Neuronal stem cell (in vitro differentiated cells): ENCODE results near the gene PTGR3.

ENCODE experiments used
- DNase-seq: peaks from one replicate; pipeline ENCODE4 v3.0.0-alpha.2; 2013; ENCODE audit warnings: low spot score
- H2AFZ ChIP-seq: one replicate; pipeline ENCODE4 v1.6.1; 2013; ENCODE audit warnings: mild to moderate bottlenecking, low read length, inconsistent platforms
- H2AK5ac ChIP-seq: 2 replicates; pipeline ENCODE4 v1.6.1; 2013; ENCODE audit warnings: low read depth, mild to moderate bottlenecking, inconsistent platforms, low read length, moderate library complexity, mixed read lengths
- H2BK120ac ChIP-seq: 2 replicates; pipeline ENCODE4 v1.6.1; 2013; ENCODE audit warnings: low read depth, mild to moderate bottlenecking, inconsistent platforms, low read length, moderate library complexity, mixed read lengths
- H2BK12ac ChIP-seq: one replicate; pipeline ENCODE4 v1.6.1; 2013; ENCODE audit warnings: low read length, inconsistent platforms
- H2BK15ac ChIP-seq: 2 replicates; pipeline ENCODE4 v1.6.1; 2013; ENCODE audit warnings: mild to moderate bottlenecking, low read length, inconsistent platforms, mixed read lengths
- H2BK5ac ChIP-seq: one replicate; pipeline ENCODE4 v1.6.1; 2013; ENCODE audit warnings: inconsistent platforms, mild to moderate bottlenecking, low read length, moderate library complexity
- H3K14ac ChIP-seq: one replicate; pipeline ENCODE4 v1.6.1; 2013; ENCODE audit warnings: low read length, inconsistent platforms
- H3K18ac ChIP-seq: 2 replicates; pipeline ENCODE4 v1.6.1; 2013; ENCODE audit warnings: low read length, inconsistent platforms
- H3K23ac ChIP-seq: 2 replicates; pipeline ENCODE4 v1.6.1; 2013; ENCODE audit warnings: low read depth, mild to moderate bottlenecking, mixed read lengths, low read length, inconsistent platforms; ENCODE audit not compliant: poor library complexity
- H3K27ac ChIP-seq: replicated peaks from 3 replicates; pipeline ENCODE4 v1.5.1; 2013; ENCODE audit warnings: low read length, inconsistent platforms
- H3K27me3 ChIP-seq, 3 experiments: 2 replicates each; pipeline ENCODE4 v1.6.1; 2013; ENCODE audit warnings: low read length in 3 of 3, mild to moderate bottlenecking in 2 of 3, inconsistent platforms in 1 of 3, low read depth in 1 of 3, mixed read lengths in 1 of 3, moderate library complexity in 1 of 3; ENCODE audit not compliant: control insufficient read depth in 3 of 3, insufficient read depth in 3 of 3
- H3K36me3 ChIP-seq, 2 donors: replicated peaks in 1 of 2; 2 replicates each; pipeline ENCODE4 v1.6.1; 2013; ENCODE audit warnings: low read length in 2 of 2; ENCODE audit not compliant: control insufficient read depth in 2 of 2, insufficient read depth in 2 of 2
- H3K4ac ChIP-seq: 2 replicates; pipeline ENCODE4 v1.6.1; 2013; ENCODE audit warnings: inconsistent platforms, mild to moderate bottlenecking, low read length, moderate library complexity
- H3K4me1 ChIP-seq, 2 donors: 1 replicate in 1 of 2; 2 replicates in 1 of 2; pipeline ENCODE4 v1.6.1; 2013; ENCODE audit warnings: low read length in 2 of 2, low read depth in 1 of 2; ENCODE audit not compliant: control insufficient read depth in 2 of 2, insufficient read depth in 1 of 2
- H3K4me2 ChIP-seq: one replicate; pipeline ENCODE4 v1.6.1; 2013; ENCODE audit warnings: mild to moderate bottlenecking, low read length, inconsistent platforms; ENCODE audit not compliant: insufficient read depth, poor library complexity, severe bottlenecking
- H3K4me3 ChIP-seq, 2 donors: 2 replicates each; pipeline ENCODE4 v1.5.1; 2013; ENCODE audit warnings: low read length in 2 of 2, mild to moderate bottlenecking in 2 of 2, inconsistent platforms in 1 of 2, moderate library complexity in 1 of 2
- H3K79me1 ChIP-seq: one replicate; pipeline ENCODE4 v1.6.1; 2013; ENCODE audit warnings: low read depth, mild to moderate bottlenecking, inconsistent platforms, low read length, moderate library complexity
- H3K9ac ChIP-seq: one replicate; pipeline ENCODE4 v1.6.1; 2013; ENCODE audit warnings: mild to moderate bottlenecking, low read depth, low read length, inconsistent platforms; ENCODE audit not compliant: poor library complexity
- H3K9me3 ChIP-seq, 2 donors: replicated peaks in 1 of 2; 2 replicates each; pipeline versions ENCODE3 to v1.6.1; 2013; ENCODE audit warnings: low read length in 2 of 2, mild to moderate bottlenecking in 2 of 2, inconsistent platforms in 1 of 2, low read depth in 1 of 2, mixed read lengths in 1 of 2, moderate library complexity in 1 of 2; ENCODE audit not compliant: control insufficient read depth in 2 of 2, insufficient read depth in 1 of 2
- H4K8ac ChIP-seq: one replicate; pipeline ENCODE4 v1.6.1; 2013; ENCODE audit warnings: low read depth, mild to moderate bottlenecking, inconsistent platforms, low read length, moderate library complexity
- H4K91ac ChIP-seq: one replicate; pipeline ENCODE4 v1.6.1; 2013; ENCODE audit warnings: low read length, low read depth, mild to moderate bottlenecking, inconsistent platforms; ENCODE audit not compliant: poor library complexity
- WGBS, 2 donors: extraction: QIAGEN DNeasy Blood & Tissue Kit; methylation state at CpG; one replicate each; pipeline ENCODE4 v1.1.7; 2013; ENCODE audit warnings: missing lambda C conversion rate in 2 of 2, mixed read lengths in 1 of 2; ENCODE audit not compliant: insufficient read length in 2 of 2, insufficient replicate concordance in 1 of 2; ENCODE audit errors: extremely low coverage in 2 of 2; 5-methylcytosine and 5-hydroxymethylcytosine counted together

PTGR3 gene

GRCh38 chr18:75204732-75205513 is 4.0 kb downstream of the PTGR3 start:
- H3K18ac ChIP-seq, result peak overlapping the region; percentile 25
- DNase-seq, result peak; percentile 8
- H2AFZ ChIP-seq, result no peak overlapping the region
- no peak overlapping the region for H2BK12ac ChIP-seq
- H3K4me1 ChIP-seq, result peaks cover 13 to 17% of the 10 kb centered on the region in 2 donors
- H2BK5ac ChIP-seq, result peak overlapping the region; percentile 32
- H3K36me3 ChIP-seq, result peaks cover 0 to 23% of the 10 kb centered on the region in 2 donors
- H3K27ac ChIP-seq, result no peak overlapping the region
- H3K4me2 ChIP-seq, result peak overlapping the region; percentile 39
- H4K91ac ChIP-seq, result no peak overlapping the region
- no peak overlapping the region for H3K4ac ChIP-seq
- H3K14ac ChIP-seq, result no peak overlapping the region
- peaks cover 4% of the 10 kb centered on the region for H3K79me1 ChIP-seq
- no peaks in the 10 kb centered on the region for H3K9me3 ChIP-seq
- H3K9ac ChIP-seq, result no peak overlapping the region
- H3K27me3 ChIP-seq, result peaks cover 0 to 51% (median 23%) of the 10 kb centered on the region in 3 experiments
- no peak overlapping the region for H2BK15ac ChIP-seq
- no peak overlapping the region for H2BK120ac ChIP-seq
- H4K8ac ChIP-seq, result no peak overlapping the region
- no CpG with 5 or more reads among the region's 75 CpGs for WGBS, 2 donors
- peak overlapping the region; percentile 77 for H3K23ac ChIP-seq
- no peak overlapping the region for H3K4me3 ChIP-seq
- H2AK5ac ChIP-seq, result no peak overlapping the region

DNA sequence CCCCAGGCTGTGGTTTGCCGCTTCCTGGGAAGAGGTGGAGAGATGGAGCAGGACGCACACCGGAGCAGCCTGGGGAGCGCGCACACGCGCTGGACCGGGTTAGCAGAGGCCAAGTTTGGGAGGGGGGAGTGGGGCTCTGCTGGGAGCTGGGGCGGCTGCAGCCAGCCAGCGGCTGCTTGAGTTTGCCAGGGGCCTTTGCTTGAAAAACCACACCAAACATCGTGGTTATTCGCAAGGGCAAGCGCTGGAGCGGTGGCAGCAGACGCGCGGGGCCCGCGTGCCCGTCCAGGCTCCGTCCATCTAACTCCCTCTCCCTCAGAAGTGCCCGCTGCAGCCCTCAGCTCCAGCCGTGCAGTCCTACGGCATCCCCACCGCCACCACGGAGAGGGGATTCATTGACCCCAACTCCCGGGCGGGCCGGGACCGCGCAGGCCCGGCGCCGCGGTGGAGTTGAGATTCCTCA is 4.6 kb downstream of the PTGR3 start:
- H3K18ac ChIP-seq, result no peak overlapping the region
- no peak overlapping the region for H2BK5ac ChIP-seq
- H3K4ac ChIP-seq, result no peak overlapping the region
- peak overlapping the region; percentile 27 for H3K14ac ChIP-seq
- peaks cover 0 to 29% of the 10 kb centered on the region in 2 donors for H3K36me3 ChIP-seq
- peak overlapping the region; percentile 39 for H3K4me2 ChIP-seq
- H2AK5ac ChIP-seq, result no peak overlapping the region
- peaks cover 0 to 51% (median 23%) of the 10 kb centered on the region in 3 experiments for H3K27me3 ChIP-seq
- WGBS, 2 donors, result no CpG with 5 or more reads among the region's 35 CpGs
- H2BK120ac ChIP-seq, result no peak overlapping the region
- peak; percentile 37 for DNase-seq
- no peak overlapping the region for H4K8ac ChIP-seq
- no peak overlapping the region for H3K9ac ChIP-seq
- no peak overlapping the region for H4K91ac ChIP-seq
- H3K4me3 ChIP-seq, result no peak overlapping the region
- H2BK15ac ChIP-seq, result no peak overlapping the region
- H2AFZ ChIP-seq, result no peak overlapping the region
- no peaks in the 10 kb centered on the region for H3K9me3 ChIP-seq
- H3K79me1 ChIP-seq, result peaks cover 4% of the 10 kb centered on the region
- peak overlapping the region; percentile 47 for H3K23ac ChIP-seq
- H3K4me1 ChIP-seq, result peaks cover 11 to 16% of the 10 kb centered on the region in 2 donors
- no peak overlapping the region for H2BK12ac ChIP-seq
- H3K27ac ChIP-seq, result no peak overlapping the region

- H4K91ac ChIP-seq, result no peak overlapping the region
- H2BK12ac ChIP-seq, result no peak overlapping the region
- peaks cover 4% of the 10 kb centered on the region for H3K79me1 ChIP-seq
- no peak overlapping the region for H2AK5ac ChIP-seq
- no peak overlapping the region for H3K23ac ChIP-seq
- no peak overlapping the region for H3K27ac ChIP-seq
- no peak overlapping the region for H3K4me3 ChIP-seq
- no peak overlapping the region for H2AFZ ChIP-seq
- peak overlapping the region; percentile 39 for H3K4me2 ChIP-seq
- H3K36me3 ChIP-seq, result peaks cover 0 to 29% of the 10 kb centered on the region in 2 donors
- no peak overlapping the region for H4K8ac ChIP-seq
- H3K18ac ChIP-seq, result no peak overlapping the region
- H2BK120ac ChIP-seq, result no peak overlapping the region
- H3K4me1 ChIP-seq, result peaks cover 11 to 16% of the 10 kb centered on the region in 2 donors
- H3K9me3 ChIP-seq, result no peaks in the 10 kb centered on the region
- no peak overlapping the region for H2BK5ac ChIP-seq
- H3K27me3 ChIP-seq, result peaks cover 0 to 51% (median 23%) of the 10 kb centered on the region in 3 experiments
- no peak overlapping the region for H3K14ac ChIP-seq
- no peak for DNase-seq
- H2BK15ac ChIP-seq, result no peak overlapping the region
- no CpG with 5 or more reads among the region's 24 CpGs for WGBS, 2 donors
- no peak overlapping the region for H3K9ac ChIP-seq
- H3K4ac ChIP-seq, result no peak overlapping the region
These were observed 5.3 kb downstream of the PTGR3 start for GRCh38 chr18:75203416-75204268.
